Stimulated activated CD4-positive, alpha-beta T cell treated with anti-CD3 and anti-CD28 coated beads, Interleukin-1b, Interleukin-23, amount 100 ng/mL, for 24 hours (primary cell): ENCODE data around the gene PPP2R2B.
"Not testable (repeated sequence)": the region's sequence is repeated elsewhere in the genome, so short reads cannot be mapped to it uniquely, and the experiment has no call there.

Source experiments
- DNase-seq, 4 experiments: peaks; one replicate each; pipeline ENCODE4 v3.0.0-alpha.2; 2020; ENCODE audit warnings: low read depth in 4 of 4, low spot score in 1 of 4

The PPP2R2B gene

GRCh38 chr5:146622391-146622790 is 256.2 kb downstream of the PPP2R2B start:
- DNase-seq: no peak

DNA sequence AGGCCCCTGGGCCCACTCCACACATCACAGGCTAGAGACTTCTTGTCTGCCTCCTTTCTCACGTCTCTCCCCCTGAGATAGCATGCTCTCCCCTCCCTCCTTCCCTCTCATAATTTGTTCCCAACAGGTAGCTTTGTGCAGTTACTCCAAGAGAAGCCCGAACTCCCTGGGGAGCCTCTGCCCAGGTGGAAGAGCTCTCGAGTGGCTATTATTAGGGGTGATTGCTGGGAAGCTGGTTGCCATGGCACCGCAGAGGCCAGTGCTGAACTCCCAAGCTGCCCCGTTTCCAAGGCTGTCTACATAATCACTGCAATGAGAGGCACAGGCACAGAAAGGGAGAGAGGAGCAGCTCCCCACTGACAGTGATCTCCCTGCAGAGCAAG is 257.9 kb downstream of the PPP2R2B start:
- no peak for DNase-seq

DNA sequence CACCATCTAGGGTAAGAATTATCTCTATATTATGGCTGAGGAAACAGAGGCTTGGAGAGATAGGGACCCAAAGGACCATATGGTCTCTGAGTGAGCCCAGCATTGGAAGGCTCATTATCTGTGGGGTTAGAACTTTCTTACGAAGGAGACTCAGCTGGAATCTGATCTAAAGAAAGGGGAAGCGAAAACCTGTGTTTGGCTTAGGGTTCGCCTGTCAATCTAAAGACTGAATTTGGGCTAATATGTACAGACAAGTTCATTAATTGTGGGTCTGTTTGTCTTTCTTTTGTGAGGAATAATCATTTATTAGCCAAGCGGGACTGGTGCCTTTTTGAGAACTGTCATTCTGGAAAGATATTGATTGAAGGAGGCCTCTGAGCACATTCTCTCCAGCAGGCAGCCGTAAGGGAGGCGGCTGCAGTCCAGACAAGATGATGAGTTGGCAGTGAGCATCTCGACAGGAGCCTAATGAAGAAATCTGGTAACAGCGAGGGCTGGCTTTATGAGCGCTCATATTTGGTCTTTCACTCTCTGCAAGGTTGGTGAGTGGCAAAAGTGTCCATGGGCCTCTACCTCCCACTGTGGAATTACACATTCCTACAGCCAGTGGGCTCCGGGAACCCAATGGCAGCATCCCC is 258.4 kb downstream of the PPP2R2B start:
- DNase-seq: no peak

GRCh38 chr5:146618434-146618833 is 260.1 kb downstream of the PPP2R2B start:
- no peak for DNase-seq

GRCh38 chr5:146609731-146610130 is 268.8 kb downstream of the PPP2R2B start:
- DNase-seq: not testable (repeated sequence)

GRCh38 chr5:146607659-146608332 is 270.8 kb downstream of the PPP2R2B start:
- DNase-seq: no peak

GRCh38 chr5:146606893-146607292 is 271.7 kb downstream of the PPP2R2B start:
- no peak for DNase-seq

GRCh38 chr5:146600376-146600775 is 278.2 kb downstream of the PPP2R2B start:
- DNase-seq: no peak

- no peak for DNase-seq
Measured at GRCh38 chr5:146599261-146599660, 279.3 kb downstream of the PPP2R2B start.

- no peak for DNase-seq
Measured at GRCh38 chr5:146595088-146595487, 283.5 kb downstream of the PPP2R2B start.

DNA sequence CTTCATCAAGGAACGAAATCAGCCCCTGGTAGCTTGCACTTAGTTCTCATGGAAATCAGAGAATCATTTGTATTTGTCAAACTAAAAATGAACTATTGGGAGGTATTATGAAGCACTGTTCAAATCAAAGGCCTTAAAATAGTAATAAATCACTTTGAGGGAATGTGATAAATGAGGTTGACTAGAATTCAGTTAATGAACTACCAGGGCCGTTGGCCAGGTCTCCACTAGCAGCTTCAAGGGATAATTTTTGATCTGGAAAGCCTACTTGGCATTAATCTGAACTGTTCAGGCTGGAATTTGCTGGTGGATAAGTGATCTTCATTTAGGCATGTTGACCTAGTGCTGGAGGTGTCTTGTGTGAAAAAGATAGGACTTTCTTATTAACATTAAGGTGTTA is 286.2 kb downstream of the PPP2R2B start:
- no peak for DNase-seq

GRCh38 chr5:146589028-146589345 is 289.6 kb downstream of the PPP2R2B start:
- DNase-seq: no peak

- no peak for DNase-seq
Measured at GRCh38 chr5:146588331-146589027, 290.1 kb downstream of the PPP2R2B start.

GRCh38 chr5:146586752-146587151 is 291.8 kb downstream of the PPP2R2B start:
- no peak for DNase-seq

- no peak for DNase-seq
Measured at GRCh38 chr5:146584750-146585149, 293.8 kb downstream of the PPP2R2B start.

GRCh38 chr5:146582051-146582596 is 296.4 kb downstream of the PPP2R2B start:
- no peak for DNase-seq

- no peak for DNase-seq
Measured at GRCh38 chr5:146580237-146580636, 298.3 kb downstream of the PPP2R2B start.

DNA sequence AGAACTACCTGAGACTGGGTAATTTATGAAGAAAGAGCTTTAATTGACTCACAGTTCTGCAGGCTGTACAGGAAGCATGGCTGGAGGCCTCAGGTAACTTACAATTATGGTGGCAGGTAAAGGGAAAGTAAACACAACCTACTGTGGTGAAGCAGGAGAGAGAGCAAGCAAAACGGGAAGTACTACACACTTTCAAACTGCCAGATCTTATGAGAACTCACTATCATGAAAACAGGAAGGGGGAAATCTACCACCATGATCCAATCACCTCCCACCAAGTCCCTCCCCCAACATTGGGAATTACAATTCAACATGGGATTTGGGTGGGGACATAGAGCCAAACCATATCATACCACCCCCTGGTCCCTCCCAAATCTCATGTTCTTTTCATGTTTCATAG is 303.8 kb downstream of the PPP2R2B start:
- no peak for DNase-seq

- DNase-seq: no peak
Measured at GRCh38 chr5:146568161-146568560, 310.4 kb downstream of the PPP2R2B start.

DNA sequence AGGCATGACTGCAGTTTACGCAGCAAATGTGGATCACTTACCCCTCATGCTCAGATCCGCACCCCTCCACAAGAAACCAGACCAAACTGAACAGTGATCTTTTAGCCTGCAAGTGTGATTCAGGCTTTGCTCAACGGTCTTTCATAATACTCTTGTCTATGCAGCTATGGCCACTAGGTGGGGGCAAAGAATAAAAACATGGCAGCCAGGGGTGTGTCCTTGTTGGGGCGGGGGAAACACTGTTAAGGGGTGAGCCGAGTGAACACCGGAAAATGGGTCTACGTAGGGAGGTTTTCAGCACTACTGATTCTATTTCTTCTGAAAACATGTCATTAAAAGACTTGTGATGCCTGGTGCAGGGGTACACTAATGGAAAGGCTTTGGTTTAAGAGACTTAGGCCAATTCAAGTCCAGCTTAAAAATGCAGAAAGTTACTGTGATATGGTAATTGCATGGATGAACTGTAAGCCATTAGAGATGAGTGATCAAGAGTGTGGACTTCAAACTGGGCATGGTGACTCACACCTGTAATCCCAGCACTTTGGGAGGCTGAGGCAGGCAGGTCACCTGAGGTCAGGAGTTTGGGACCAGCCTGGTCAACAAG is 312.7 kb downstream of the PPP2R2B start:
- peak; percentile 8 to 15 (median 12) for DNase-seq

- no peak for DNase-seq
Measured at GRCh38 chr5:146564007-146564762, 314.4 kb downstream of the PPP2R2B start.
